GM18907 (cell line): ENCODE results near the gene COA8.
A peak's percentile ranks its signal among the peaks of the same experiment; 100 is the strongest.
"Not testable (repeated sequence)": the region's sequence is repeated elsewhere in the genome, so short reads cannot be mapped to it uniquely, and the experiment has no call there.

Experiments
- ATAC-seq: cut with Tn5 transposase; IDR thresholded peaks from one replicate; pipeline ENCODE4 v1.9.1; 2021; ENCODE audit warnings: mild to moderate bottlenecking, moderate library complexity; ENCODE audit not compliant: unreplicated experiment

Gene COA8

DNA sequence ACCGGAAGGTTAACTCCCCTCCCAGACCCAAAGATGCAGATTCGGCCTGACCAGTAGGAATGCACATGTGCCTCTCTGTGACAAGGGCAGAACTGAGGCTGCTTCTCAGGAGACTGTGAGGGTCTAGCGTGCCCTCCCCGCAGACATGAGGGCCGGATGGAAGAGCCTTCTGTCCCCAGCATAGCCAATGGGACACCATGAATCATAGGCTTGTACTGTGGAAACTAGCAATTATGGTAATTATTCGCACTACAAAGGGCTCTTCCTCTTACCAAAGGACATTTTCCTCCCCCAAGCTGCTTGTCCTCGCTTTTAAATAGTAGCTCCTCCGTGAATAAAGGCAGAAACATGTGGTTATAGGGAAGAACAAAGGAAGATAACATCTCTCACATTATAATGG is 6.2 kb downstream of the COA8 start:
- ATAC-seq = no peak

DNA sequence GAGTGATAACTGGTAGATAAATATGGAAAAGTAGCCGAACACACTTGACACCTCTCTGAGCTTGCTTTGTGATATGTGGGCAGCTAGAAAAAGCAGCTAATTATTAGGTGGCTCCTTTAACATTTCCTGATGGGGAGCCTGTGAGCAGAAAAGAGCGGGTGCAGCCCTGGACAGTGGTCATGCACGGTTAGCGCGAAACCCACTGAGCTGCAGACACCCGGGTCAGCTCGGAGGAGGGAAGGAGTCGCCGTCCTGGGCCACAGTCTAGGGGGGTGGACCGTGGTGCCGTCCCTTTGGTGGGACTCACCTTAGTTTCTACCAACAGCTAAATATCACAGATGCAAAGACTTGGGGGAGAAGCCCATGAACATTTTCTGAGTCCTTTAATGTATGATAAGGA is 6.6 kb downstream of the COA8 start:
- ATAC-seq = no peak

DNA sequence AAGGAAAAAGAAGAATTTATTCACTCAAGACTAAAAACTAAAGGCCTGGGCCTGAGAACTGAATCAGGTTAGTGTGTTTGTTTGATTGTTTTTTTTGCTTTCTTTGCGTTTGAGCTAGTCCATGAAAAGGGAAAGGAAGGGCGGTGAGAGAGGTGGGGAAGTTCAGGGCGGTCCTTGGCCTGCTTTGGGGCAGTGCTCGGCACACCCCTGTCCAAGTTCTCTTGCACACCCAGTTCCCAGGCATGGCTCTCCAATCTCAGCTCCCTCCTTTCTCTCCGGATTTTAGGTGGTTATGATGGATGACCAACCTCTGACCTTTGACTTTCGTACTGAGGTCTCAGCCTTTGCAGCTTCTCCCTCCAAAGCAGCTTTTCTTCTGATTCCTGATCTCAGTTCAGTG is 11.3 kb downstream of the COA8 start:
- ATAC-seq = no peak

DNA sequence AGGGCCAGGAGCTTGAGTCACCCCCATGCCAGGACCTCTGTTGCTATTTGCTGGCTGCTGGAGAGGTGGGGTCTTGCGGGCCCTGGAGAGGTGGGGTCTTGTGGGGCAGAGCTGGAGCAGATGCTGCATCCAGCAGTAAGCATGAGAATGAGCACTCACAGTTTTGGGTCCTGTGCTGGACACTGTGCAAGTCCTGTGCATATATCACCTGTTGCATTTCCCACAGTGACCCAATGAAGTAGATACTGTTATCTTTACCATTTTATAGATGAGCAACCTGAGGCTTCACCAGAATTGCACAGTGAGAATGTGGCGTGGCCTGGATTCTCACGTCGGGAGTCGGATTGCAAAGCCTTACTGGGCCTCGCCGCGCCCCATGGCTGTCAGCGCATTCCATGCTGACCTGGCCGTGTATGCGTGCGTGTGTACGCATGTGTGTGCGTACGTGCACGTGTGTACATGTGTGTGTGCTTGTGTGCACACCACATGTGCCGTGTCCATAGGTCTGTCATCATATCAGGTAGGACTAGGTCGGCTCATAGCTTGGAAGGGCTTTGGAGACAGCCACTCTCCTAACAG is 12.0 kb downstream of the COA8 start:
- ATAC-seq = no peak

DNA sequence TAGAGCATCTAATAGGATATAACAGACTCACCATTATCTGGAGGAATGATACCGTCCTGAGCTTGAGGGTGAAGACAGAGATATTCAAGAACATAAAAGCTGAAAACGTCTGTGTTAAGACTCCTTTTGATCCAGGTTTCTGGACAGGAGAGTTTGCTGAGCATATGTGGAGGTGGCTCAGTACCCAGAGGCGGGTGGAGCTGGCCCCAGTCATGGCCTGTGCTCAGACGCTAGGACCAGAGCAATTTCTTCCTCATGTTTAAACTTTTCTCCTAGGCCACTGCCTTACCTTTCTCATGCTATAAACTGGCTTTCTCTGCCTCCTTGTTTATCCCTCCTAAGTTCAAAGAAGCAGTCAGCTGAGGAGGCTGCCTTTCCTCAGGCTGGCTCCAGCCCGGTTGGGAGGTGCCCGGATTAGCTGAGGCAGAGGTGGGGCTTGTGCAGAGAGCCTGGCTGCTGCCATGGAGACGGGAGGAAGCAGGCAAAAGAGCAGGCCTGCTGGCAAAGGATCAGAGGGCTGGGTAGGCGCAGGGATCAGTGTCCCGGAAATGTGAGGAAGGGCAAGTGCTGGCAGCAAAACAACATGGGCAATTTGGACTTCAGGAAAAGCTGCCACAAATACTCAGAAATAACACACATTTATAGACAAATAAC is 13.7 kb downstream of the COA8 start:
- no peak for ATAC-seq

DNA sequence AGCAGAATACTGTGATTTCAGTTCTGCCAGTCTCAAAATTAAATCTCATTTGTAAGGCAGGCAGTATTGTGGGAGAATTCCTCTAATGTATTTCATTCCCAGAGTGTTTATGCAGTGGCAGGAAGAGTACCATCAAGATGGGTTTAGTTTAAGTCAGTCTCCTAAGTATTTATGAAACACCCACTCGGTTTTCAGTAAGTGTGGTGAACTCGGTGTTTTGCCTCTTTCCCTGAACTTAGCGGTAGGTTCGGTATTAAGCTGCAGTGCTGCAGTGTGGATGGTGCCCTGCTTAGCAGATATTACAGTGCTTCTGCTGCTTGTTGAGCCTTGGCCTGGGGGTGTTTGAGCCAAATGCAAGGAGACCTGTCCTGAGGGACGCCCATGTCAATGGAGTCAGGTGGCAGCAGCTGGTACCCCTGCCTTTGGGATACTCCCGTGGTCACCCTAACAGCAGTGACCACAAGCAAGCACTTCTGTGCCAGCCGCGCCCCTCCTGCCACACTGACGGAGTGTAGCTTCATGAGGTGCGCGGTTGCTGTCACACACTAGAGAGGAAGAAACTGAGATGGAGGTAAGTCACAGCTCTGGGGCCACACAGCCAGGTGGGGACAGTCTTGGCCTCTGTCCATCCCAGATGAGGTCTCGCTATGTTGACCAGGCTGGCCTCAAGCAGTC is 15.8 kb downstream of the COA8 start:
- ATAC-seq = no peak

DNA sequence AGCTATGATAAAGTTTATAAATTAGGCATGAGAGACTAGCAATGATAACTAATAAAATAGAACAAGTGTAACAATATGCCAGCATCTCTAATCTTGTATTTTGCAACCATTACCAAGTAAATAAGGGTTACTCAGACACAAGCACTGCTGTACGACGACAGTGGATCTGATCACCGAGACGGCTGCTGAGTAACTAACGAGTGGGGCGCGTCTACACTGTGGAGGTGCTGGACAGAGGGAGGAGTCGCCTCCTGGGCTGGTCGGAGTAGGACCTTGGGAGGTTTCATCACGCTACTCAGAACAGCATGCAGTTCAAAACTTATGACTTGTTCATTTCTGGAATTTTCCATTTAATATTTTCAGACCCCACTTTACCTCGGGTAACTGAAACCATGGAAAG is 18.4 kb downstream of the COA8 start:
- no peak for ATAC-seq

DNA sequence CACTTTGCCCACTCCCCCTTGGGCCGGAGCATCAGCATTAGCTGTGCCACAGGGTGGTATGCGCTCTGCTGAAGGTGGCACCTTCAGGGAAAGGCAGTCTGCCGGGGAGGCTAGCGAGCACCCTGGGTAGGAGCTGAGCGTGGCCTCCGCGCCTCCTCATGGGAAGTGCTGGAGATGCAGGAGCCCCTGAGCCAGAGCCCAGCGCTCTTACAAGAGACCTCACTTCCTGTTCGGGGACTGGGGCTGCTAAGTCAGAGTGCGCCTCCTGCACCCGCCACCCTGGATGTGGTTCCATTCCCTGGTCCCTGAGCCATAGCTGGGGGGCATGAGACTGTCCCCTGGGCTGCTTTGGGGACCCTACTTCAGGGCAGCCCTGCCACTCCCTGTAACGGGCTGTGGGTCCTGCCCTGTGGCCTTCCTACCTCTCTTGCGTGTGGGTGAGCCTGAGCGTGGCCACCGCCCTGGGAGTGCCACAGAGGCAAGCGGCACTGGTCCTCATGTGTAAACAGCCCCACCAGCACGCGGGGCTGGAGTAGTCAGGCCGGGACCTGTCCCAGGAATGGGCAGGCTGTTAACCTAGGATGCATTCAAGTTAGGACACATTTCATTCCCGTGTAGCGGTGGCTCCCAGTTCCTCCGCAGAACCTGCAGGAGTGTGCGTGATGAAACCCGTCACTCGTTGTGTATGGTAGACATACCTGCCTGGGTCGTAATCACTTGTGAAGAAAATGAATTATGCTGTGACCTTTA is 19.4 kb downstream of the COA8 start:
- no peak for ATAC-seq

DNA sequence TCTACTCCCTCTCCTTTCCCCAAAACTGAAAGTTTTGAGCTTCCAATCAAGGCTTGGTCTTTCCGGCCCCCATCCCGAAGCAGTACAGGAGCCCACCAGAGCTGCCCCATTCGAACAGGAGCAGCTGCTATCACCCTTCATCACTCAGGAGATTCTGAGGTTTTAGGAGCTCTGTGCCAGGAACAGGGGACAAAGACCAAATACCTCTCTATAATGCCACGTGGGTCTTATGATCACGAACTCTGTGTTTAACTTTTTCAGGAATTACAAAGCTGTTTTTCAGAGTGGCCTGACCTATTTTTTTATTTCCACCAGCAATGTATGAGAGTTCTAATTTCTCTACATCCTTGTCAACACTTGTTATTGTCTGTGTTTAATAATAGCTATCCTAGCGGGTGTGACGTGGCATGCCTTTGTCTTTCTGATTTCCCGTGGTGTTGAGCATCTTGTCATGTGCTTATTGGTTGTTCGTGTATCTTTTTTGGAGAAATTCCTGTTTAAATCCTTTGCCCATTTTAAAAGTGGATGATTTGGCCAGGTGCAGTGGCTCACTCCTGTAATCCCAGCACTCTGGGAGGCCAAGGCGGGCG is 21.7 kb downstream of the COA8 start:
- ATAC-seq = no peak

DNA sequence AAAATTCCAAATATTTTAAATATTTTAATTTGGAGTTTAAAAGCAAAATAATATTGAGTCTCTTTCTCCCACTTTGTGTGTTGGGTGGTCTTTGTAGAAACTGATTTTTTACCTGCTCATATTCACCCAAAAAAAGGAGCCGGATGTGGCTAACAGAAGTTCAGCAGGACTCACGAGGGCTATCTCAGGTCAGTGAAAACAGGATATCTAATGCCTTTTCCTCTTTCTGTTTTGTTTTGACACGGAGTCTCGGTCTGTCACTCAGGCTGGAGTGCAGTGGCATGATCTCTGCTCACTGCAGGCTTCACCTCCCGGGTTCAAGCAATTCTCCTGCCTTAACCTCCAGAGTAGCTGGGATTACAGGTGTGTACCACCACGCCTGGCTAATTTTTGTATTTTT is 30.8 kb downstream of the COA8 start:
- ATAC-seq = peak; percentile 78

DNA sequence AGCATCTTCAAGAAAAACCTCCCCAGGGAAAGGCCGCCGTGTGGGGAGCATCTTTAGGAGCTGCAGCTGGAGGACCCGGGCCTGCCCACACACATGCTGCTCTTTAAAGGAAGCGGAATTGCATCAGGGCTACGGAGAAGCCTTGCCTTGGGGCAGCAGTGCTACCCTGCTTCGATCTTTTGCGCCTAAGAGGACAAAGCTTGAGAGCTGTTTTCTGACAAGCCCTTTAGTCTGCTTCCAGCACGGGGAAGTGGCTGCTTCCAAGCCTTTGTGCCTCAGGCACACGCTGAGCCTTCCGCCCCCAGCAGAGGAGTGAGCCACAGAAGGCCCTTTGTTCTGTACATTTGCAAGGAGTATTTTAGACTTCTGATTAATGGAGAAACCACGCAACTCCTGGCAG is 31.5 kb downstream of the COA8 start:
- no peak for ATAC-seq

DNA sequence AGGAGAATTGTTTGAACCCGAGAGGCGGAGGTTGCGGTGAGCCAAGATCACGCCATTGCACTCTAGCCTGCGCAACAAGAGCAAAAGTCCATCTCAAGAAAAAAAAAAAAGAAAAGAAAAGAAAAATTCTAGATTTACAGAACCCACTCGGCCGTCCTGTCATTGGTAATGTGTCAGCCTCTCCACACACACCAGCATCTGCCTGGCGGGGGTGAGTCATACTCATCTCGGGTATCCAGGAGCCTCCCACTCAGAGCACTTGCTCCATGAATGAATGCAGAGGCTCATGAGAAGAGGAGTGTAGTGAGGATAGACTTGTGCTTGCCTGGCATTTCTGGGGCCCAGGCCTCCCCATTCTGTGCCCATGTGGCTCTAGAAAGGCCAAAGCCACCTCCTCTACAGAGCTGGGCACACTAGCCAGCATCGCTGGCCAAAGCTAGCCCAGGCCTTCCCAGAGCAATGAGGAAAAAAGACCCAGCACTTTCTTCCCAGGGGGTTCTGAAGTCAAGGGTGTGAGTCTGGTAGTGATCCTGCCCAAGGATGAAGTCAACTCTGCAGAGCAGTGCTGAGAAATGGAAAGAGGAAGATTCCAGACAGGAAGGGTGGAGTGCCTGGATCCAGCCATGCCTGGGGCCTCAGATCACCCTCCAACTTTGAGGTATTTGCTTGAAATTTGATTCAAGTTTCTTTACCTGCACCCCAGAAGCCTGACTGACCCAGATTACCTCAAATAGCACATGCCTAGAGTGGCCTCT is 35.0 kb downstream of the COA8 start:
- no peak for ATAC-seq

DNA sequence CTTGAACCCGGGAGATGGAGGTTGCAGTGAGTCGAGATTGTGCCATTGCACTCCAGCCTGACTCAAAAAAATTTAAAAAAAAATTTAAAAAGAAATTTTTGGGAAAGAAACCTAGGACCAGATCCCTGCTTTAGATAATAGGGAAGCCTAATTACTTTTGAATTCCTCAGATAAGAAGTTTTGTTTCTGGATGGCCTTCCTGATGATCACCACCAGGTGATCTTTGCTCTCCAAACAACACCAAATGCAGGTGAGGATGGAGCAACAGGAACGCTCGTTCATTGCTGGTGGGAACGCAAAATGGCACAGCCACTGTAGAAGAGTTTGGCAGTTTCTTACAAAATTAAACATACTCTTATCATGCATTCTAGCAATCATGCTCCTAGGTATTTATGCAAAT is 37.7 kb downstream of the COA8 start:
- ATAC-seq = no peak

DNA sequence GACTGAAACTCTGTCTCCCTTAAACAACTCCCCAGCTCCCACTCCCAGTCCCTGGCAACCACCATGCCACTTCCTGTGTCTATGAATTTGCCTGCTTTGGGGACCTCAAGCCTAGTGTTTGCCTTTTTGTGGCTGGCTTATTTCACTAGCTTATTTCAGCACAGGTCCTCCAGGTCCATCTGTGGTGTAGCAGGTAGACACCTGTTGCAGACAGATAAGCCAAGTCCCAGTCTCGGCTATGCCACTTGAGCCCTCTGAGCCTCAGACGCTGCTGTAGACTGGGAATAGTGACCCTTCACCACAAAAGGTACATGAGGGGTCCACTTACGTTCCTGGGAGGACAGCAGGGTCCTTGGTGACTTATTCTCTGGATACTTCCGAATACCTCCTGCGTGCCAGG is 41.9 kb downstream of the COA8 start:
- ATAC-seq = no peak

DNA sequence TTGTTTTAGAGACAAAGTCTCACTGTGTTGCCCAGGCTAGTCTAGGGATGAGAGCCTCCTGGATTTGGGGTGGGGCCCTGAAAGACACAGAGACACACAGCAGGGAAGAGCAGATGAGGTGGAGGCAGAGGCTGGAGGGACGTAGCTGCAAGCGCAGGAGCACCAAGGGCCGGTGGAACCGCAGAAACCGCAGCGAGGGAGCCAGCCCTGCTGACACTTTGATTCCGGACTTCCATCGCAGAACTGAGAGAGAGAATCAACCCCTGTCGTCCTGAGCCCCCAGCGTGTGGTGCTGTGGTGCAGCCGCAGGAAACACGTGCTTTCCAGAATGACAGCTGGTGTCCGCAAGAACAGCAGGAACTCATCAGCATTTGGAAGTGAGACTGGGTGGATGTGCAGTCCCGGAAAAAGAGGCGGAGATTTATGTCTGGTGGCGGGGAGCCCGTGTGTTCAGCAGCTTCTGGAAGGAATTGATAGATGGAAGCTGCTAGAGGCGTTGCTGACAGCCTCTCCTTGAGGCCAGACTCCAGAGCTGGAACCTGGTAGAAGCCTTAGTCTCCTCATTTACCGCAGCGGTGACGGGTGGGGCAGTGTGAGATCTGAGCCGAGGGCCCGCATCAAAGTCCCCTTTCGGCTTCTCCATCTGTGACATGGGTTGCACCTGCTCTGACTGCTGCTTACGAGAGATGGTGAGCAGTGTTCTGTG is 44.4 kb downstream of the COA8 start:
- peak; percentile 72 for ATAC-seq

DNA sequence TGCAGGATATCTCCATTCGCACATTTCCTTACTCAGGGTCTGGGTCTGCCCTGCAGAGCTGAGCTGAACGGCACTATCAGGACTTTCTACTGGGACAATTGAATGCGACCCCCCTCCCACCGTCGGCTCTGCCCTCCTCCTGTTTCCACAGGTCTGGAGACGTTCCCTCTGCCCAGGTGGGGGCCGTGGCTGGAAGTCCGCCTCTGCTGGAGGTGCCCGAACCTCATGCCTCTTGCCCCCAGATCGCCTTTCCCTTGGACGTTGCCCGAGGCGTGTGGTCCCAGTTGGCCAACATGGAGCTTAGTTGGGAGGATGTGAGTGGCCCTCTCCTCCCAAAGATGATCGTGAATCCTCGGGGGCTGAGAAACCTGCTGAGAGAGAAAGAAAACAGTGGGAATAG is 45.1 kb downstream of the COA8 start:
- no peak for ATAC-seq

DNA sequence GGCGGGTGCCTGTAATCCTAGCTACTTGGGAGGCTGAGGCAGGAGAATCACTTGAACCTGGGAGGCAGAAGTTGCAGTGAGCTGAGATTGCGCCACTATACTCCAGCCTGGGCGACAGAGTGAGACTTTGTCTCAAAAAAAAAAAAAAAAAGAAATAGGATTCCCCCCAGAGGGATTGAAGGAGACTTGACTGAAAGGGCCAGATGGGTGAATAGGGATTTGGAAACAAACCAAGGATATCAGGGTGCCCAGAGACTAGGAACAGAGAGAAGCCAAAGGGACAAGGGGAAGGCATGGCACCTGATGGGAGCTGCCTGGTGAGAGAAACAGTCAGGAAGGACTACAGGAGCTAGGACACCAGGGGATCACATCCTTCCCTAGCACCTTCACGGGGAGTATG is 46.3 kb downstream of the COA8 start:
- not testable (repeated sequence) for ATAC-seq

DNA sequence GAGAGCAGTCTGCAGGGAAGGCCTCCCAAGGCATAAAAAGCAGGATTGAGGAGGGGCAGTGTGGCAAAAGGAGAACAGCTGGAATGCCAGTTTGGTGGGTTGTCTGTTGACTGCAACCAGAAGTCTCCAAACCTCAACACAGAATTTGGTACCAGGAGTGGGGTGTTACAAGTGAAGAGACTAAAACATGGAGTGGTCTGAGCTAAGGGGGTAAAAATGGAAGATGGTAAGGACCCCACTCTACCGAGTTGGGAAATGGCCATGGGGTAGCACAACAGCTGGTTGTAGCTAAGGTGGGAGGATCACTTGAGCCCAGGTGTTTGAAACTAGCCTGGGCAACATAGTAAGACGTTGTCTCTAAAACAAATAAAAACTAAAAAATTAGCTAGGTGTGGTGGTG is 48.5 kb downstream of the COA8 start:
- no peak for ATAC-seq

DNA sequence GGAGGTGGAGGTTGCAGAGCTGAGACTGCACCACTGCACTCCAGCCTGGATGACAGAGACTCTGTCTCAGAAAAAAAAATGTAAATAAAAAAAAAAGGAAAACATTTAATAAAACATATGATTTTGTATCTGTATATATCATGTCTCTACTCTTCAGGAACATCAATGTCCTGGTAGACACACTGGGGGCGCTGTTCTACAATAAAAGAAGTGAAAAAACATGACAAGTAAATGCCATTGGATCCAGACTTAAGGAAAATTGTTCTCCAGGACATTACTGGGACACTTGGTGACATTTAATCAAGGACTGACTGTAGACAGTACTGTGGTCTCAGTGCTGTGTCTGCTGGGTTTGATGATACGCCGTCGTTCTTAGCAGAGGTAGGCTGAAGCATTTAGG is 50.8 kb downstream of the COA8 start:
- no peak for ATAC-seq

DNA sequence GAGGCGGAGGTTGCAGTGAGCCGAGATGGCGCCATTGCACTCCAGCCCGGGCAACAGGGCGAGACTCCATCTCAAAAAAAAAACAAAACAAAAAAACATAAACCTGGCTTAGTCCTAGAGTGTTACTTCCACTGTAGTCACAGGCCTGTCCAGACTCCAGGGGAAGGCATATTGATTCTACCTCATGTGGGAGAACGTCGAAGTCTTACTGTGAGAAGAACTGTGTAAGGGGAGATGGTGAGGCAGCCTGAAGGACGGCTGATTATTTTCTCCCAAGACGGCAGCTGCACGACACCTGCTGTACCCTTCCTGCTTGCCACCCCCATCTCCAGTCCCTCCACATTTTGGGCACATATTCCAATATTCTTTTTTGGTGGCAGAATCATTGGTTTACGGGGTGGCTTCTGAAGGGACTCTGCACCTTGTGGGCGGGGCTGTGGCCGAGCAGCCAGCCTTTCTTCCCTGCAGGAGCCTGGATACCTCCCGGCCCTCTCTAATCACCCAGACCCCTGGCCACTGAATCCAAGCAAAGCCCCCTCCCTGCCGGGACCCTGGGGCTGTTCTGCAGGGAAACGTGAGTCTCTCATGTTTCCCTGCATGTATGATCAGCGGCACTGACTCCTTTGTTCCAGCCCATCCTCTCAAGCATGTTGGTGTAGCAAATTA is 54.0 kb downstream of the COA8 start:
- ATAC-seq = no peak
